K562 (cell line): Measurements from ENCODE around the gene PIK3R1. TPM values are rescaled to one million over a fixed set of nuclear protein-coding genes. Genes with fewer than 3 reads are reported as not detected.
A peak's percentile ranks its signal among the peaks of the same experiment; 100 is the strongest.

Experiments
- ATF7 ChIP-seq: fragments of 450-650 bp; IDR thresholded peaks from 2 replicates; pipeline ENCODE4 v1.7.1; 2014; ENCODE audit warnings: mild to moderate bottlenecking, moderate library complexity
- ELF1 ChIP-seq: fragments of 200-800 bp; sonication (Bioruptor generic); IDR thresholded peaks from 2 replicates; pipeline ENCODE4 v1.6.1; 2016; ENCODE audit warnings: missing genetic modification characterization, missing compliant biosample characterization
- EWSR1 ChIP-seq: fragments of 450-650 bp; IDR thresholded peaks from 2 replicates; pipeline ENCODE4 v1.6.1; 2018; ENCODE audit warnings: borderline replicate concordance, mild to moderate bottlenecking, low read depth, moderate library complexity; ENCODE audit not compliant: partially characterized antibody
- IFI16 ChIP-seq: fragments of 250-450 bp; sonication (Bioruptor Pico); IDR thresholded peaks from 2 replicates; pipeline ENCODE4 v2.1.2; 2022; ENCODE audit warnings: mild to moderate bottlenecking, inconsistent platforms
- PHTF2 ChIP-seq: fragments of 250-450 bp; sonication (Bioruptor Pico); IDR thresholded peaks from 2 replicates; pipeline ENCODE4 v1.5.0; 2021; ENCODE audit warnings: mild to moderate bottlenecking
- RBBP5 ChIP-seq: fragments of 200-600 bp; sonication (generic); IDR thresholded peaks from 2 replicates; pipeline ENCODE4 v1.6.1; 2012; ENCODE audit warnings: borderline replicate concordance, mild to moderate bottlenecking, low read length, control low read depth, inconsistent platforms; ENCODE audit not compliant: insufficient read depth, poor library complexity, severe bottlenecking
- SMAD4 ChIP-seq: fragments of 250-450 bp; sonication (Bioruptor Pico); conservative IDR thresholded peaks from 2 replicates; pipeline ENCODE4 v1.8.0; 2021; ENCODE audit warnings: inconsistent platforms, mild to moderate bottlenecking, moderate library complexity
- SMARCE1 ChIP-seq: fragments of 450-650 bp; IDR thresholded peaks from 2 replicates; pipeline ENCODE4 v1.7.1; 2016; ENCODE audit warnings: mild to moderate bottlenecking
- SP1 ChIP-seq: sonication (generic); formaldehyde crosslinking; IDR thresholded peaks from 2 replicates; pipeline ENCODE4 v1.8.1; 2022; ENCODE audit warnings: mild to moderate bottlenecking, missing genetic modification reagents
- TBL1XR1 ChIP-seq, 2 experiments: IDR thresholded peaks; 2 replicates each; pipeline ENCODE4 v1.6.1; 2012; ENCODE audit warnings: improper control_type of control experiment in 2 of 2, low read length in 2 of 2, mild to moderate bottlenecking in 1 of 2
- ZNF41 ChIP-seq: fragments of 250-450 bp; sonication (Bioruptor Pico); conservative IDR thresholded peaks from 2 replicates; pipeline ENCODE4 v1.4.0; 2020; ENCODE audit warnings: mild to moderate bottlenecking
- ZNF644 ChIP-seq: fragments of 200-800 bp; sonication (Bioruptor generic); IDR thresholded peaks from 2 replicates; pipeline ENCODE4 v1.6.1; 2016; ENCODE audit warnings: low read depth, missing genetic modification characterization, missing compliant biosample characterization
- ZNF668 ChIP-seq: fragments of 250-450 bp; sonication (Bioruptor Pico); IDR thresholded peaks from 2 replicates; pipeline ENCODE4 v1.8.0; 2022; ENCODE audit warnings: mild to moderate bottlenecking, inconsistent platforms
- polyA plus RNA-seq, 8 experiments: library from polyadenylated mRNA; depleted of rRNA in 4 of 8; stranded (reverse) in 5 of 8; unstranded in 3 of 8; fragments of >200 nt; fragmentation: Nextera tagmentation in 2 of 8; fragmentation: Illumina TruSeq in 1 of 8; extraction: Ambion mirVana in 2 of 8; extraction: Trizol in 1 of 8; gene quantifications; 2 replicates each; pipeline versions ENCODE4 v1.2.1 to v1.2.3, GENCODE V29; 2011 to 2014; ENCODE audit warnings: inconsistent platforms in 1 of 8, missing spikeins in 1 of 8
- total RNA-seq, 7 experiments: library from RNA; depleted of rRNA in 6 of 7; stranded (reverse); fragments of >200 nt in 6 of 7; fragmentation: Illumina TruSeq in 2 of 7; extraction: Trizol in 2 of 7; gene quantifications; 2 replicates each; pipeline versions ENCODE4 v1.2.1 to v1.2.3, GENCODE V29; 2011 to 2021; ENCODE audit warnings: low replicate concordance in 1 of 7
- TF ChIP-seq, protein P1 (sequence below), 2 experiments: fragments of 450-650 bp; IDR thresholded peaks; 2 replicates each; pipeline ENCODE4 v1.6.1; 2016; ENCODE audit warnings: mild to moderate bottlenecking in 2 of 2, borderline replicate concordance in 1 of 2, low read depth in 1 of 2, moderate library complexity in 1 of 2
- TF ChIP-seq, protein P2 (sequence below): fragments of 450-650 bp; IDR thresholded peaks from 2 replicates; pipeline ENCODE4 v1.6.1; 2017; ENCODE audit warnings: antibody characterized with exemption, mild to moderate bottlenecking

The PIK3R1 gene
- total and polyA plus RNA-seq, 9 of the 15 experiments (the other 6 are each of a cell fraction or from before 2014, with no cell fraction given) = 1.1 to 9.7 (median 4.8) TPM

- no peak for TF ChIP-seq IFI16 (CRISPR knock-in tag)
- TF ChIP-seq, protein P1, sequence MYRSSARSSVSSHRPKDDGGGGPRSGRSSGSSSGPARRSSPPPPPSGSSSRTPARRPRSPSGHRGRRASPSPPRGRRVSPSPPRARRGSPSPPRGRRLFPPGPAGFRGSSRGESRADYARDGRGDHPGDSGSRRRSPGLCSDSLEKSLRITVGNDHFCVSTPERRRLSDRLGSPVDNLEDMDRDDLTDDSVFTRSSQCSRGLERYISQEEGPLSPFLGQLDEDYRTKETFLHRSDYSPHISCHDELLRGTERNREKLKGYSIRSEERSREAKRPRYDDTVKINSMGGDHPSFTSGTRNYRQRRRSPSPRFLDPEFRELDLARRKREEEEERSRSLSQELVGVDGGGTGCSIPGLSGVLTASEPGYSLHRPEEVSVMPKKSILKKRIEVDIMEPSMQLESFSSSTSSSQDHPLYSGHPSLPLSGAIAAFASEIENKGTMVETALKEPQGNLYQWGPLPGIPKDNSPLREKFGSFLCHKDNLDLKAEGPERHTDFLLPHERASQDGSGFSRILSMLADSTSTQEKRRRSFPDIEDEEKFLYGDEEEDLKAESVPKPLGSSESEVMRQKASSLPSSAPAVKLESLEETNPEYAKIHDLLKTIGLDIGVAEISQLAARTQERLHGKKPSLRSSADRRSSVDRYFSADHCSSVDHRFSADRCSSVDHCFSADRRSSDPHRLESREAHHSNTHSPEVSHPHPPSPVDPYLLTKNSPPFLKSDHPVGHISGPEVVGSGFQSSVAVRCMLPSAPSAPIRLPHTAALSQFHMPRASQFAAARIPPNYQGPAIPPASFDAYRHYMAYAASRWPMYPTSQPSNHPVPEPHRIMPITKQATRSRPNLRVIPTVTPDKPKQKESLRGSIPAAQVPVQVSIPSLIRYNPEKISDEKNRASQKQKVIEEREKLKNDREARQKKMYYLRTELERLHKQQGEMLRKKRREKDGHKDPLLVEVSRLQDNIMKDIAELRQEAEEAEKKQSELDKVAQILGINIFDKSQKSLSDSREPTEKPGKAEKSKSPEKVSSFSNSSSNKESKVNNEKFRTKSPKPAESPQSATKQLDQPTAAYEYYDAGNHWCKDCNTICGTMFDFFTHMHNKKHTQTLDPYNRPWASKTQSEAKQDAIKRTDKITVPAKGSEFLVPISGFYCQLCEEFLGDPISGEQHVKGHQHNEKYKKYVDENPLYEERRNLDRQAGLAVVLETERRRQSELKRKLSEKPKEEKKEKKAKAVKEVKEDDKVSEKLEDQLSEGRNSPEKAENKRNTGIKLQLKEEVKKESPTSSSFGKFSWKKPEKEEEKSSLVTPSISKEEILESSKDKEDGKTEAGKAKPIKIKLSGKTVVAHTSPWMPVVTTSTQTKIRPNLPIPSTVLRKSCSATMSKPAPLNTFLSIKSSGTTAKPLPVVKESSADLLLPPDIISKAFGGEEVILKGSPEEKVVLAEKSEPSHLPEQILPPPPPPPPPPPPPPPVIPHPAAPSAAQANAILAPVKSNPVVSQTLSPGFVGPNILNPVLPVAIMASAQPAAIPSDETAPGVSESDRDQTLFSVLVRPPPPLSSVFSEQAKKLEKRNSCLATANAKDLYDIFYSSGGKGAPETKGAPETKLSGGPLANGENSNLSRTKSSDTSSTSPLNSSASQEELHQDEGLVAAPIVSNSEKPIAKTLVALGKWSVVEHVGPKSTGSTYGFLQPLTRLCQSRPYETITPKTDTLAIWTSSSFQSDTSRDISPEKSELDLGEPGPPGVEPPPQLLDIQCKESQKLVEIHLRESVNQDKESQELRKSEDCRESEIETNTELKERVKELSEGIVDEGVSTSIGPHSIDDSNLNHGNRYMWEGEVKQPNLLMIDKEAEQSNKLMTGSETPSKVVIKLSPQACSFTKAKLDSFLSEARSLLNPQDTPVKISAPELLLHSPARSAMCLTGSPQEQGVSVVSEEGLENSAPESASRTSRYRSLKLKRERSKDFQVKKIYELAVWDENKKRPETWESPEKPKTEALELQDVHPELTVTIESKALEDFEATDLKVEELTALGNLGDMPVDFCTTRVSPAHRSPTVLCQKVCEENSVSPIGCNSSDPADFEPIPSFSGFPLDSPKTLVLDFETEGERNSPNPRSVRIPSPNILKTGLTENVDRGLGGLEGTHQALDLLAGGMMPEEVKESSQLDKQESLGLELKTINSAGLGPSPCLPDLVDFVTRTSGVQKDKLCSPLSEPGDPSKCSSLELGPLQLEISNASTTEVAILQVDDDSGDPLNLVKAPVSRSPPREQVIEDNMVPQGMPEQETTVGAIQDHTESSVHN (IDR thresholded peaks at IDR 0.05; ENCODE audit: borderline replicate concordance in 1 of 2, low read depth in 1 of 2) = peak in 1 of 2 experiments; percentile 53; a peak in 1 of 4 replicates
- TF ChIP-seq ZNF644 (tag) = peak; percentile 44; the same call in 1 of the 2 replicates
- TF ChIP-seq SP1 = peak; percentile 23; the same call in 1 of the 2 replicates
- no peak for TF ChIP-seq ATF7
- no peak for TF ChIP-seq ZNF668 (CRISPR knock-in tag)
- TF ChIP-seq PHTF2 = no peak
- peak; percentile 77; the same call in 1 of the 2 replicates for TF ChIP-seq SMARCE1
- TF ChIP-seq RBBP5 = peak; percentile 36
- TF ChIP-seq ELF1 = no peak
- TF ChIP-seq SMAD4 = peak; percentile 81
- peak in 1 of 2 experiments; percentile 93; a peak in 3 of 4 replicates for TF ChIP-seq TBL1XR1 (IDR thresholded peaks at IDR 0.05; ENCODE audit: low read length in 2 of 2)
- TF ChIP-seq EWSR1 = no peak
- TF ChIP-seq ZNF41 (CRISPR knock-in tag) = no peak
- TF ChIP-seq, protein P2, sequence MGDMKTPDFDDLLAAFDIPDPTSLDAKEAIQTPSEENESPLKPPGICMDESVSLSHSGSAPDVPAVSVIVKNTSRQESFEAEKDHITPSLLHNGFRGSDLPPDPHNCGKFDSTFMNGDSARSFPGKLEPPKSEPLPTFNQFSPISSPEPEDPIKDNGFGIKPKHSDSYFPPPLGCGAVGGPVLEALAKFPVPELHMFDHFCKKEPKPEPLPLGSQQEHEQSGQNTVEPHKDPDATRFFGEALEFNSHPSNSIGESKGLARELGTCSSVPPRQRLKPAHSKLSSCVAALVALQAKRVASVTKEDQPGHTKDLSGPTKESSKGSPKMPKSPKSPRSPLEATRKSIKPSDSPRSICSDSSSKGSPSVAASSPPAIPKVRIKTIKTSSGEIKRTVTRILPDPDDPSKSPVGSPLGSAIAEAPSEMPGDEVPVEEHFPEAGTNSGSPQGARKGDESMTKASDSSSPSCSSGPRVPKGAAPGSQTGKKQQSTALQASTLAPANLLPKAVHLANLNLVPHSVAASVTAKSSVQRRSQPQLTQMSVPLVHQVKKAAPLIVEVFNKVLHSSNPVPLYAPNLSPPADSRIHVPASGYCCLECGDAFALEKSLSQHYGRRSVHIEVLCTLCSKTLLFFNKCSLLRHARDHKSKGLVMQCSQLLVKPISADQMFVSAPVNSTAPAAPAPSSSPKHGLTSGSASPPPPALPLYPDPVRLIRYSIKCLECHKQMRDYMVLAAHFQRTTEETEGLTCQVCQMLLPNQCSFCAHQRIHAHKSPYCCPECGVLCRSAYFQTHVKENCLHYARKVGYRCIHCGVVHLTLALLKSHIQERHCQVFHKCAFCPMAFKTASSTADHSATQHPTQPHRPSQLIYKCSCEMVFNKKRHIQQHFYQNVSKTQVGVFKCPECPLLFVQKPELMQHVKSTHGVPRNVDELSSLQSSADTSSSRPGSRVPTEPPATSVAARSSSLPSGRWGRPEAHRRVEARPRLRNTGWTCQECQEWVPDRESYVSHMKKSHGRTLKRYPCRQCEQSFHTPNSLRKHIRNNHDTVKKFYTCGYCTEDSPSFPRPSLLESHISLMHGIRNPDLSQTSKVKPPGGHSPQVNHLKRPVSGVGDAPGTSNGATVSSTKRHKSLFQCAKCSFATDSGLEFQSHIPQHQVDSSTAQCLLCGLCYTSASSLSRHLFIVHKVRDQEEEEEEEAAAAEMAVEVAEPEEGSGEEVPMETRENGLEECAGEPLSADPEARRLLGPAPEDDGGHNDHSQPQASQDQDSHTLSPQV = no peak
Observed at GRCh38 chr5:68303754-68304420, 88.3 kb downstream of the PIK3R1 start (continued).
